COR-L47 (cell line): Measurements from ENCODE around the gene DONSON.

ENCODE experiments used
- DNase-seq: peaks from one replicate; lab custom pipeline; 2025; lab: John Stamatoyannopoulos, UW

DONSON gene

GRCh38 chr21:33562389-33562788, 26.1 kb downstream of the DONSON start:
- DNase-seq, result no peak

GRCh38 chr21:33561373-33561772, 27.1 kb downstream of the DONSON start:
- no peak for DNase-seq

- DNase-seq, result no peak
These were observed 27.5 kb downstream of the DONSON start for GRCh38 chr21:33560965-33561364.

GRCh38 chr21:33559813-33560212, 28.7 kb downstream of the DONSON start:
- DNase-seq, result no peak

- DNase-seq, result no peak
These were observed 29.6 kb downstream of the DONSON start for GRCh38 chr21:33558777-33559421.

GRCh38 chr21:33557447-33557846, 31.0 kb downstream of the DONSON start:
- no peak for DNase-seq

- DNase-seq, result no peak
These were observed 33.5 kb downstream of the DONSON start for GRCh38 chr21:33554982-33555344.

GRCh38 chr21:33554236-33554981, 34.1 kb downstream of the DONSON start:
- DNase-seq, result no peak

GRCh38 chr21:33552999-33553598, 35.4 kb downstream of the DONSON start:
- DNase-seq, result no peak

GRCh38 chr21:33552093-33552998, 36.1 kb downstream of the DONSON start:
- no peak for DNase-seq

- DNase-seq, result no peak
These were observed 36.8 kb downstream of the DONSON start for GRCh38 chr21:33551664-33552063.

GRCh38 chr21:33550772-33551660, 37.5 kb downstream of the DONSON start:
- DNase-seq, result no peak

- DNase-seq, result no peak
These were observed 38.4 kb downstream of the DONSON start for GRCh38 chr21:33549848-33550771.

- no peak for DNase-seq
These were observed 42.4 kb downstream of the DONSON start for GRCh38 chr21:33546086-33546485.

- no peak for DNase-seq
These were observed 43.9 kb downstream of the DONSON start for GRCh38 chr21:33544451-33545195.

- no peak for DNase-seq
These were observed 44.9 kb downstream of the DONSON start for GRCh38 chr21:33543505-33544129.

- peak; percentile 99 for DNase-seq
These were observed 45.6 kb downstream of the DONSON start, which contains the start of gene SON for GRCh38 chr21:33542640-33543504. Gene SON, plus strand, starts transcription at chr21:33543038. Its CDS starts 55 bp downstream, at chr21:33543093.
